ENCODE results near the gene SLC6A12. TPM values are rescaled to one million over a fixed set of nuclear protein-coding genes. Genes with fewer than 3 reads are reported as not detected.

SLC6A12 gene
- total and polyA plus RNA-seq, 9 of the 15 experiments (the other 6 are each of a cell fraction or from before 2014, with no cell fraction given): not detected

- no peak for TF ChIP-seq ZBTB7A (IDR thresholded peaks at IDR 0.05; ENCODE audit: borderline replicate concordance, control insufficient read depth, low read depth, low read length)
- TF ChIP-seq, protein P1, sequence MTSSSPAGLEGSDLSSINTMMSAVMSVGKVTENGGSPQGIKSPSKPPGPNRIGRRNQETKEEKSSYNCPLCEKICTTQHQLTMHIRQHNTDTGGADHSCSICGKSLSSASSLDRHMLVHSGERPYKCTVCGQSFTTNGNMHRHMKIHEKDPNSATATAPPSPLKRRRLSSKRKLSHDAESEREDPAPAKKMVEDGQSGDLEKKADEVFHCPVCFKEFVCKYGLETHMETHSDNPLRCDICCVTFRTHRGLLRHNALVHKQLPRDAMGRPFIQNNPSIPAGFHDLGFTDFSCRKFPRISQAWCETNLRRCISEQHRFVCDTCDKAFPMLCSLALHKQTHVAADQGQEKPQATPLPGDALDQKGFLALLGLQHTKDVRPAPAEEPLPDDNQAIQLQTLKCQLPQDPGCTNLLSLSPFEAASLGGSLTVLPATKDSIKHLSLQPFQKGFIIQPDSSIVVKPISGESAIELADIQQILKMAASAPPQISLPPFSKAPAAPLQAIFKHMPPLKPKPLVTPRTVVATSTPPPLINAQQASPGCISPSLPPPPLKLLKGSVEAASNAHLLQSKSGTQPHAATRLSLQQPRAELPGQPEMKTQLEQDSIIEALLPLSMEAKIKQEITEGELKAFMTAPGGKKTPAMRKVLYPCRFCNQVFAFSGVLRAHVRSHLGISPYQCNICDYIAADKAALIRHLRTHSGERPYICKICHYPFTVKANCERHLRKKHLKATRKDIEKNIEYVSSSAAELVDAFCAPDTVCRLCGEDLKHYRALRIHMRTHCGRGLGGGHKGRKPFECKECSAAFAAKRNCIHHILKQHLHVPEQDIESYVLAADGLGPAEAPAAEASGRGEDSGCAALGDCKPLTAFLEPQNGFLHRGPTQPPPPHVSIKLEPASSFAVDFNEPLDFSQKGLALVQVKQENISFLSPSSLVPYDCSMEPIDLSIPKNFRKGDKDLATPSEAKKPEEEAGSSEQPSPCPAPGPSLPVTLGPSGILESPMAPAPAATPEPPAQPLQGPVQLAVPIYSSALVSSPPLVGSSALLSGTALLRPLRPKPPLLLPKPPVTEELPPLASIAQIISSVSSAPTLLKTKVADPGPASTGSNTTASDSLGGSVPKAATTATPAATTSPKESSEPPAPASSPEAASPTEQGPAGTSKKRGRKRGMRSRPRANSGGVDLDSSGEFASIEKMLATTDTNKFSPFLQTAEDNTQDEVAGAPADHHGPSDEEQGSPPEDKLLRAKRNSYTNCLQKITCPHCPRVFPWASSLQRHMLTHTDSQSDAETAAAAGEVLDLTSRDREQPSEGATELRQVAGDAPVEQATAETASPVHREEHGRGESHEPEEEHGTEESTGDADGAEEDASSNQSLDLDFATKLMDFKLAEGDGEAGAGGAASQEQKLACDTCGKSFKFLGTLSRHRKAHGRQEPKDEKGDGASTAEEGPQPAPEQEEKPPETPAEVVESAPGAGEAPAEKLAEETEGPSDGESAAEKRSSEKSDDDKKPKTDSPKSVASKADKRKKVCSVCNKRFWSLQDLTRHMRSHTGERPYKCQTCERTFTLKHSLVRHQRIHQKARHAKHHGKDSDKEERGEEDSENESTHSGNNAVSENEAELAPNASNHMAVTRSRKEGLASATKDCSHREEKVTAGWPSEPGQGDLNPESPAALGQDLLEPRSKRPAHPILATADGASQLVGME (CRISPR knock-in tag; IDR thresholded peaks at IDR 0.05): no peak
- no peak for TF ChIP-seq SREBF1 (IDR thresholded peaks at IDR 0.05; ENCODE audit: borderline replicate concordance, low read depth, low read length)
These were observed 69.2 kb downstream of the SLC6A12 start (continued) for GRCh38 chr12:144650-145284.
